HG03354 (cell line): Measurements from ENCODE around the gene PERCC1.

Experiments used
- ATAC-seq: cut with Tn5 transposase; IDR thresholded peaks from one replicate; pipeline ENCODE4 v1.9.1; 2021; ENCODE audit warnings: mild to moderate bottlenecking; ENCODE audit not compliant: unreplicated experiment, poor library complexity, severe bottlenecking

Gene PERCC1

DNA sequence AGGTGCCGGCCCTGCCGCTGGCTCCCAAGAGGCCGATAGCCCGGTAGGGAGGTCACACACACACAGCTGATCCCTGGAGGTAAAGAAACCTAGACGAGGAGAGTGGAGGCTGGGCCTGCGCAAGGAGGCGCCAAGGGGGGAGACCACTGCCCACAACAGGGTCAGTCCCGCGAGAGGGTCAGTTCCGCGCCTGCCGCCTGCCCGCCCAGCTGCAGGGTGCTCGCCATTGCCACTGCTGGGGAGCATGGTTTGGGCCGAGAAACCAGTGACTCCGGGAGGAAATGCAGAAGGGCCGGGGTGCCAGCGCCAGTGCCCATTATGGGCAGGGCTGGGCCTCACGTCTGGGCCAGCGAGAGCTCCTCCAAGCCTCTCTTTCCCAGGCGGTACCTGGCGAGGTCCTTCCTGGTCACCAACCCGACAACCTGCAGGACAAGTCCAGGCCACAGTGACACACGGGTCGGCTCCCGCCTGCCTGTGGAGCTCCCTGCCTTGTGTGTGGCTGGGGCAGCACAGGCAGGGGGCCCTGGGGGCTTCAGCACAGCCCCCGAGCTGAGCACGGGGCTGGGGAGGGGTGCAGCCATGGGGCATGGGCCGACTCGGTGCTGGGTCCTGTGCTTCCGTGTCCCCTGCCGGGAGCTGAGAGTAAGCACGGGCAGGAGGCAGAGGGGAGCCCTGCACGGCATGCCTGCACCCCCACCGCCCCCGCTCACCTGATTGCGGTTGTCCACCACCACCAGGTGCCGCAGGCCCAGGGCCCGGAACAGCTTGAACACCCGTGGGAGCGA is 15.6 kb downstream of the PERCC1 start:
- no peak for ATAC-seq

GRCh38 chr16:1447965-1448364 is 17.1 kb downstream of the PERCC1 start:
- no peak for ATAC-seq

DNA sequence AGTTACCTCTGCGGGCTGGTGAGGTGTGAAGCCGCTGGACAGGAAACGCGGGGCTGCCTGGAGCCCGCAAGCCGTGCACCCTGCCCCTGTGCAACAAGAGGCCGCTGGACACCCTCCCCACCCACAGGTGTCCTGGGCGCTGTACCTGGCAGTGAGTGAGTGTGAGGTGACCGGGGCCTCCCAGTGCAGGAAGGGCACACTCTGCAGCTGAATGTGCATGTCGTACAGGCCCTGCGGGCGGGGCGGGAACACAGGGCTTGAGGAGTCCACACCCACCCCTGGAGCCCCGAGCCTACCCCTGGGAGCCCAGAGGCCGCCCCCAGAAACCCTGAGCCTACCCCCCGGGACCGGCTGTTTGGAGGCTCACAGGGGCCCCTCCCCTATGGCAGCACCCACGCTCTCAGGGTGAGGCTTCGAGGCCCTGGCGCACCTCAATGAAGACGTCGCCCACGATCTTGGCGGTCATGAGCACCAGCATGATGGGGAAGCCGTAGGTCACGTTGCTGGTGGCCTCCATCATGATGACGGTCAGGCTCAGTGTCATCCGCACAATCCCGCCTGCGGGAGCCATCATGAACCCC is 17.7 kb downstream of the PERCC1 start:
- ATAC-seq, result no peak

DNA sequence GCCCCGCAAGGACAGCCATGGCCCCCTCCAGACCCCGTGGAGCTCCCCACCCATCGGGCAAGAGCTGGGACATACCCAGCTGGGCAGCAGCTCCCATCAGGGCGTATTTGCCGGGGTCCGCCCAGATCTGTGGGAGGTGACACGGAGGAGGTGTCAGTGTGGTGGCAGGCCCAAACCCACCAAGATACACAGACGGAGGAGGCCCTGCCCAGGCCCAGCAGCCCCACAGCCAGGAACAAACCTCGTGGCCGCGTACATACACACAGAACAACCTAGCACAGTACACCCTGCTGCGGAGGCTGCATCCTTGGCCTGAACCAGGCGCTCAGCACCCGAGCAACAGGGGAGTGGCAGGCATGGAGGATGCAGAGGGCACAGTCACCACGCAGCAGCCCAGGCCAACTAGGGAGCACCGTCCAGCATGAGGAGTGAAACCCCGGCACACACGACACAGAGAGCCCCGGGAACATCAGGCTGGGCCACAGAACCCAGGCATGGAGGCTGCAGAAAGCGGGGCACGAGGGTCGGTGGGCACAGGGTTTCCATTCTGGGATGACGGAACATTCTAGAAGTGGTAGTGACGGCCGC is 18.4 kb downstream of the PERCC1 start:
- ATAC-seq, result no peak

GRCh38 chr16:1450218-1450617 is 19.3 kb downstream of the PERCC1 start:
- no peak for ATAC-seq

- no peak for ATAC-seq
Measured at GRCh38 chr16:1450841-1451240, 20.0 kb downstream of the PERCC1 start.

GRCh38 chr16:1451702-1452392 is 21.0 kb downstream of the PERCC1 start:
- no peak for ATAC-seq

DNA sequence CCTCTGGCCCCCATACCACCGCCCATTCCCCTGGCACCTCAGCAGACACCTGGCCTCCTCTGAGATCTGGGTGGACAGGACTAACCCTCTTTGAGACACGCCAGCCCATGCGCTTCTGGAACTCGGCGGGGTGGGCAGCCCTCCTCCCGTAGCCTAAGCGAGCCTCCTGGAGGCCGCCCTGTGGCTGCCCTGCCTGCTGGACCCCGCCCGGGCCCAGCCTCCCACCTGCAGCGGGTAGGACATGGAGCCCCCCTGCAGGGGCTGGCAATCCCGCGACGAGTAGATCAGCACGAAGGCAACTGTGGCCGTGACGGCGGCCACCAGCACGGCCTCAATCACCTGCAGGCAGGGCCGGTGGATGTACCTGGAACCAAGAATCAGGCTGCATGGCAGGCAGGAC is 21.7 kb downstream of the PERCC1 start:
- ATAC-seq, result no peak

GRCh38 chr16:1453316-1453715 is 22.4 kb downstream of the PERCC1 start:
- no peak for ATAC-seq

- no peak for ATAC-seq
Measured at GRCh38 chr16:1454561-1454960, 23.7 kb downstream of the PERCC1 start.

GRCh38 chr16:1455190-1456171 is 24.6 kb downstream of the PERCC1 start:
- no peak for ATAC-seq

- no peak for ATAC-seq
Measured at GRCh38 chr16:1456951-1457350, 26.1 kb downstream of the PERCC1 start.

DNA sequence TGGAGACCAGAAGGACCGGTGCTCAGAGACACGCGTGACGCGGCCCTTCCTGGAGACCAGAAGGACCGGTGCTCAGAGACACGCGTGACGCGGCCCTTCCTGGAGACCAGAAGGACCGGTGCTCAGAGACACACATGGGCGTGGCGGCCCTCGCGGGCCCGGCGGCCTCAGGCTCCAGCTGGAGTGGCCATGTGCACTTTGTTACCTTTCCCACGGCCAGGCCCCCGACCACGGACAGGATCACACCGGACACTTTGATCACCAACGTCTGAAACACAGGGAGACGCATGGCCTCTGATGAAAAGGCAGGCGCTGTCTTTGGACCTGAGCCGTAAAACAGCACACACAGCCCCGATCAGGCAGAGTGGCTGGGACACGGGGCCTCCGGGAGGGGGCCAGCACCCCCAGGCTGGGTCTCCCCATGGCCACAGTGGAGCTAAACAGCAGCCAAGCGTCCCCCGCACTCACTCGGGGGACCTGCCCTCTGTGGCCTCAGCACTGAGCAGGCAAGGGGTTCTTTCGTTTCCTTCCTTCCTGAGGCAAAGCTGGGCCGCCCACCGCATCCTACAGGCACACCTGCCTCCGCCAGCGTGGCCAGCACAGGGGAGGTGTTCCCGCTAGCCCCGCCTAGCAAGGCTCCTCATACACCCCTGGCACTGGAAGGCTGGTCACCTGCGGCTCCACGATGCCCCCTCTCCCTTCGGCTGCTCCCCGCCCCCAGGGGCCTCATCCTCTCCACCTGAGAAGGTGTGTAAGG is 26.8 kb downstream of the PERCC1 start:
- ATAC-seq, result no peak

- ATAC-seq, result no peak
Measured at GRCh38 chr16:1458336-1458976, 27.6 kb downstream of the PERCC1 start.

- no peak for ATAC-seq
Measured at GRCh38 chr16:1458977-1459341, 28.1 kb downstream of the PERCC1 start.

- no peak for ATAC-seq
Measured at GRCh38 chr16:1459967-1460366, 29.1 kb downstream of the PERCC1 start.

DNA sequence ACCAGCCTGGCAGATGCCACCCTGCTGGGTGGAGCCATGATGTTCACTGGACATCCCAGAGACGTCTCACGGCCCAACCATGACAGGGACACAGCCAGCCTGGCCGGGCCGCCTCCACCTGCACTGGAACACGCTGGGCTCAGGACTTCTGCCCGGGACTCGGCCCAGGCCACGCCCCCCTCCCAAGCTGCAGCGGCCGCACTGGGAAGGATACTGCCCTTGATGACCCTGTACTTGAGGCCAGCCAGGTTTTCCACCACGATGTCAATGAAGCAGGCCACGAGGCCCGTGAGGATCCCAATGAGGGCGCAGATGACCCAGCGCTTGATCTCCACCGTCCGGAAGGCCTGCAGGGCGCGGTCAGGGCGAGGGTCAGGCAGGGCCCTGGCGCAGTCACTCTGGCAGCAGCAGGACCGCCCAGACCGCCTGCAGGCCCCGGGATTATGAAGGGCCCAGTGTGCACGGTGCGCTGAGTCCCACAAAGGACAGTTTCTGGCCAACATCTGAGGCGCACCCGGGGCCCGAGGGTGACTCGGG is 29.8 kb downstream of the PERCC1 start:
- ATAC-seq, result no peak

GRCh38 chr16:1461146-1461545 is 30.3 kb downstream of the PERCC1 start:
- ATAC-seq, result no peak
